Gastroesophageal sphincter (tissue), 3 donors: ENCODE measurements around the gene MS4A5.

Experiments used
- EP300 ChIP-seq: sonication (generic); formaldehyde crosslinking; IDR thresholded peaks from one replicate; pipeline ENCODE4 v1.6.1; 2017; ENCODE audit warnings: antibody characterized with exemption, mild to moderate bottlenecking
- POLR2A ChIP-seq, 2 donors: fragments of 450-650 bp; IDR thresholded peaks; one replicate each; pipeline ENCODE4 v1.6.1; 2017; ENCODE audit warnings: antibody characterized with exemption in 2 of 2, mild to moderate bottlenecking in 2 of 2, moderate library complexity in 1 of 2
- POLR2AphosphoS5 ChIP-seq: sonication (generic); formaldehyde crosslinking; IDR thresholded peaks from one replicate; pipeline ENCODE4 v1.6.1; 2017; ENCODE audit warnings: antibody characterized with exemption
- TF ChIP-seq, protein P1 (sequence below), 4 experiments: fragments of 200-600 bp in 2 of 4; fragments of 450-650 bp in 2 of 4; sonication (generic) in 1 of 4; IDR thresholded peaks; one replicate each; pipeline ENCODE4 v1.5.1; 2017 to 2019; ENCODE audit warnings: antibody characterized with exemption in 4 of 4, mild to moderate bottlenecking in 2 of 4, moderate library complexity in 2 of 4

DNA sequence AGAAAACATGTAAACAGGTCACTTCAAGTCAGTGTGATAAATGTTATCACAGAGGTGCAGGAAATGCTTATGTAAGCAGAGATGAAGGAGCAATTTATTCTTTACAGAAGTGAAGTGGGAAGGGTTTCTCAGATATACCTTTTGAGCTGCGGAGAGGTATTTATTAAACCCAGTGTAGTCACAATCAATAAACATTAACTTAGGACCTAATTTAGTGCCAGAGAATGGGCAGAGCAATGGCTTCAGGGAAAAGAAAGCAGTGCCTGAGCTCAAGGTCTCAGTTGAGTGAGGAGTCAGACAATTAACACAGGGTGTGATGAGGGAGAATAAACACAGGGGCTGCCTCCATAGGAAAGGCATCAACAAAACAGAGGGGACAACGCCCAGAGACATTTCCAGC lies 1.9 kb downstream of the MS4A5 start:
- no peak for TF ChIP-seq POLR2A (IDR thresholded peaks at IDR 0.05)
- TF ChIP-seq, protein P1, sequence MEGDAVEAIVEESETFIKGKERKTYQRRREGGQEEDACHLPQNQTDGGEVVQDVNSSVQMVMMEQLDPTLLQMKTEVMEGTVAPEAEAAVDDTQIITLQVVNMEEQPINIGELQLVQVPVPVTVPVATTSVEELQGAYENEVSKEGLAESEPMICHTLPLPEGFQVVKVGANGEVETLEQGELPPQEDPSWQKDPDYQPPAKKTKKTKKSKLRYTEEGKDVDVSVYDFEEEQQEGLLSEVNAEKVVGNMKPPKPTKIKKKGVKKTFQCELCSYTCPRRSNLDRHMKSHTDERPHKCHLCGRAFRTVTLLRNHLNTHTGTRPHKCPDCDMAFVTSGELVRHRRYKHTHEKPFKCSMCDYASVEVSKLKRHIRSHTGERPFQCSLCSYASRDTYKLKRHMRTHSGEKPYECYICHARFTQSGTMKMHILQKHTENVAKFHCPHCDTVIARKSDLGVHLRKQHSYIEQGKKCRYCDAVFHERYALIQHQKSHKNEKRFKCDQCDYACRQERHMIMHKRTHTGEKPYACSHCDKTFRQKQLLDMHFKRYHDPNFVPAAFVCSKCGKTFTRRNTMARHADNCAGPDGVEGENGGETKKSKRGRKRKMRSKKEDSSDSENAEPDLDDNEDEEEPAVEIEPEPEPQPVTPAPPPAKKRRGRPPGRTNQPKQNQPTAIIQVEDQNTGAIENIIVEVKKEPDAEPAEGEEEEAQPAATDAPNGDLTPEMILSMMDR (IDR thresholded peaks at IDR 0.05) = no peak
- no peak for TF ChIP-seq EP300
- no peak for TF ChIP-seq POLR2AphosphoS5
